Fibroblast of lung (primary cell): ENCODE data around the gene ELAVL1. TPM values are rescaled to one million over a fixed set of nuclear protein-coding genes. Genes with fewer than 3 reads are reported as not detected.

Experiments
- DNase-seq, 2 donors: peaks; one replicate each; pipeline versions ENCODE4 v3.0.0 to v3.0.0-alpha.2; 2010; ENCODE audit warnings: low read depth in 2 of 2
- H2AFZ ChIP-seq: 2 replicates; pipeline ENCODE4 v1.5.1; 2012; ENCODE audit warnings: low read length, control low read depth, inconsistent platforms
- H3K27ac ChIP-seq: 2 replicates; pipeline ENCODE4 v1.5.1; 2011; ENCODE audit warnings: low read length, control low read depth; ENCODE audit not compliant: insufficient read depth
- H3K27me3 ChIP-seq: 2 replicates; pipeline ENCODE4 v1.5.1; 2011; ENCODE audit warnings: mild to moderate bottlenecking, low read length; ENCODE audit not compliant: control insufficient read depth, insufficient read depth
- H3K36me3 ChIP-seq: 2 replicates; pipeline ENCODE4 v1.5.1; 2011; ENCODE audit warnings: low read length; ENCODE audit not compliant: control insufficient read depth, insufficient read depth
- H3K4me1 ChIP-seq: 2 replicates; pipeline ENCODE4 v1.5.1; 2011; ENCODE audit warnings: low read length; ENCODE audit not compliant: control insufficient read depth, insufficient read depth; ENCODE audit errors: extremely low read depth
- H3K4me2 ChIP-seq: 2 replicates; pipeline ENCODE4 v1.5.1; 2011; ENCODE audit warnings: low read length, control low read depth; ENCODE audit not compliant: insufficient read depth; ENCODE audit errors: extremely low read depth
- H3K4me3 ChIP-seq, 4 experiments: fragments of 200-600 bp in 1 of 4; sonication (generic) in 1 of 4; replicated peaks in 1 of 4; 2 replicates each; pipeline ENCODE4 v1.5.1; 2011 to 2016; ENCODE audit warnings: low read length in 4 of 4, low read depth in 3 of 4, mild to moderate bottlenecking in 3 of 4, control low read depth in 2 of 4, inconsistent platforms in 1 of 4, mixed read lengths in 1 of 4; ENCODE audit not compliant: insufficient read depth in 1 of 4; ENCODE audit errors: control extremely low read depth in 1 of 4
- H3K79me2 ChIP-seq: 2 replicates; pipeline ENCODE4 v1.5.1; 2012; ENCODE audit warnings: mild to moderate bottlenecking, low read length, inconsistent platforms; ENCODE audit not compliant: control insufficient read depth, insufficient read depth
- H3K9ac ChIP-seq: 2 replicates; pipeline ENCODE4 v1.5.1; 2011; ENCODE audit warnings: mild to moderate bottlenecking, low read length, control low read depth; ENCODE audit not compliant: insufficient read depth
- H3K9me3 ChIP-seq: 2 replicates; pipeline ENCODE4 v1.5.1; 2012; ENCODE audit warnings: low read depth, low read length; ENCODE audit not compliant: control insufficient read depth, insufficient read depth
- H4K20me1 ChIP-seq: 2 replicates; pipeline ENCODE4 v1.5.1; 2011; ENCODE audit warnings: low read length; ENCODE audit not compliant: control insufficient read depth, insufficient read depth; ENCODE audit errors: extremely low read depth
- EZH2 ChIP-seq: IDR thresholded peaks from 2 replicates; pipeline ENCODE4 v1.5.1; 2012; ENCODE audit warnings: low read length, control low read depth, mild to moderate bottlenecking; ENCODE audit errors: missing control alignments
- polyA plus RNA-seq, 2 donors: library from polyadenylated mRNA; depleted of rRNA in 1 of 2; stranded (reverse) in 1 of 2; unstranded in 1 of 2; fragments of >200 nt; gene quantifications; 2 replicates each; pipeline ENCODE4 v1.2.1, GENCODE V29; 2011 to 2012; ENCODE audit warnings: missing spikeins in 1 of 2
- total RNA-seq: library from RNA; depleted of rRNA; stranded (reverse); fragments of >200 nt; gene quantifications from 2 replicates; pipeline ENCODE4 v1.2.1, GENCODE V29; 2014
- TF ChIP-seq, protein P1 (sequence below), 2 donors: IDR thresholded peaks in 1 of 2; conservative IDR thresholded peaks in 1 of 2; 1 replicate in 1 of 2; 2 replicates in 1 of 2; pipeline ENCODE4 v1.5.1; 2011 to 2012; ENCODE audit warnings: low read length in 2 of 2, control low read depth in 1 of 2, inconsistent platforms in 1 of 2, low read depth in 1 of 2, mild to moderate bottlenecking in 1 of 2

Gene ELAVL1
- total and polyA plus RNA-seq, 2 donors (not counting 1 experiment from before 2014, with no cell fraction given): 15.2 to 61.6 TPM

DNA sequence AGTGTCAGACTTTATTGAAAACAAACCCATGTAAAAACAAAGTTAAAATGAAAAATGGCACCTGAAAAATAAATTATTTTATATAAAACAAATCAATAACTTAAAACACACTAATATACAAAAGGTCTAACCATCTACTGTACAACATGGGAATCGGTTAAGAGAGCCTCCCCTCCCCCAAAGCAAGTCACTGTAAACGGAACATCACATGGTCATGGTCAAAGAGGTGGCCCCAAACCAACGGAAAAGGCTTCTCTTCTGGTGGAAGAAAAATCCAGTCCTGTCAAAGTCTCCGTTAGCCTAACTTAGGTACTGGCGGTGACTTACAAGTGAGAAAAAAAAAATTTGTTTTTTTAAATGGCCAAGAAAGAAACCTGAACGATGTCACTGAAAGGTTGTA, 46.2 kb downstream of the ELAVL1 start:
- TF ChIP-seq, protein P1, sequence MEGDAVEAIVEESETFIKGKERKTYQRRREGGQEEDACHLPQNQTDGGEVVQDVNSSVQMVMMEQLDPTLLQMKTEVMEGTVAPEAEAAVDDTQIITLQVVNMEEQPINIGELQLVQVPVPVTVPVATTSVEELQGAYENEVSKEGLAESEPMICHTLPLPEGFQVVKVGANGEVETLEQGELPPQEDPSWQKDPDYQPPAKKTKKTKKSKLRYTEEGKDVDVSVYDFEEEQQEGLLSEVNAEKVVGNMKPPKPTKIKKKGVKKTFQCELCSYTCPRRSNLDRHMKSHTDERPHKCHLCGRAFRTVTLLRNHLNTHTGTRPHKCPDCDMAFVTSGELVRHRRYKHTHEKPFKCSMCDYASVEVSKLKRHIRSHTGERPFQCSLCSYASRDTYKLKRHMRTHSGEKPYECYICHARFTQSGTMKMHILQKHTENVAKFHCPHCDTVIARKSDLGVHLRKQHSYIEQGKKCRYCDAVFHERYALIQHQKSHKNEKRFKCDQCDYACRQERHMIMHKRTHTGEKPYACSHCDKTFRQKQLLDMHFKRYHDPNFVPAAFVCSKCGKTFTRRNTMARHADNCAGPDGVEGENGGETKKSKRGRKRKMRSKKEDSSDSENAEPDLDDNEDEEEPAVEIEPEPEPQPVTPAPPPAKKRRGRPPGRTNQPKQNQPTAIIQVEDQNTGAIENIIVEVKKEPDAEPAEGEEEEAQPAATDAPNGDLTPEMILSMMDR (conservative IDR thresholded peaks at IDR 0.05 in 1 of 2, IDR thresholded peaks at IDR 0.05 in 1 of 2; ENCODE audit: low read depth in 1 of 2, low read length in 2 of 2): no peak
- TF ChIP-seq EZH2: no peak
- no peak overlapping the region for H2AFZ ChIP-seq
- H3K36me3 ChIP-seq: peaks cover 7% of the 10 kb centered on the region
- no peaks in the 10 kb centered on the region for H4K20me1 ChIP-seq
- no peak overlapping the region for H3K4me3 ChIP-seq
- no peaks in the 10 kb centered on the region for H3K79me2 ChIP-seq
- H3K27me3 ChIP-seq: no peaks in the 10 kb centered on the region
- H3K4me1 ChIP-seq: no peaks in the 10 kb centered on the region
- no peak overlapping the region for H3K9ac ChIP-seq
- no peaks in the 10 kb centered on the region for H3K9me3 ChIP-seq
- no peak overlapping the region for H3K27ac ChIP-seq
- no peak overlapping the region for H3K4me2 ChIP-seq
- no peak for DNase-seq

DNA sequence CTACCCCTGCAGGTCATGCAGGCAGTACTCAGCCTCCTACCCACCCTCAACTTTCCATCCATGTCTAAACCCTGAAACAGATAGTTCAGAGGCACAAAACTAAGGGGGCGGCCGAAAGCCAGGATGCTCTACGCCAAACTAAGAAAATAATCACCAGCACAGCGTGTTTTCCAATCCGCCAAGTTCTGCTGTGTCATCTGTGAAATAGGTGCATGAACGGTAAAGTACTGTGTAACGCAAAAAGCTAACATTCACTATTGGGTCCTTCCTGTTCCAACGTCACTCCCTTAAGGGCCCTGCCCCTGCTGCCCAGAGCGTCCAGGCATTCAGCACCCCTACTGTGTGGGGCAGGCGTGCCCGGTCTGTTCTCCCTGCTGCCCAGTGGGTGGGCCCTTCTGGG, 49.7 kb downstream of the ELAVL1 start:
- H3K9ac ChIP-seq: no peak overlapping the region
- no peaks in the 10 kb centered on the region for H3K79me2 ChIP-seq
- no peak for TF ChIP-seq EZH2
- TF ChIP-seq, protein P1 (conservative IDR thresholded peaks at IDR 0.05 in 1 of 2, IDR thresholded peaks at IDR 0.05 in 1 of 2; ENCODE audit: low read depth in 1 of 2, low read length in 2 of 2): no peak
- no peak overlapping the region for H3K27ac ChIP-seq
- DNase-seq: no peak
- H3K4me2 ChIP-seq: no peak overlapping the region
- H3K27me3 ChIP-seq: no peaks in the 10 kb centered on the region
- no peak overlapping the region for H2AFZ ChIP-seq
- H3K9me3 ChIP-seq: no peaks in the 10 kb centered on the region
- no peaks in the 10 kb centered on the region for H4K20me1 ChIP-seq
- H3K36me3 ChIP-seq: no peaks in the 10 kb centered on the region
- no peak overlapping the region for H3K4me3 ChIP-seq
- no peaks in the 10 kb centered on the region for H3K4me1 ChIP-seq

DNA sequence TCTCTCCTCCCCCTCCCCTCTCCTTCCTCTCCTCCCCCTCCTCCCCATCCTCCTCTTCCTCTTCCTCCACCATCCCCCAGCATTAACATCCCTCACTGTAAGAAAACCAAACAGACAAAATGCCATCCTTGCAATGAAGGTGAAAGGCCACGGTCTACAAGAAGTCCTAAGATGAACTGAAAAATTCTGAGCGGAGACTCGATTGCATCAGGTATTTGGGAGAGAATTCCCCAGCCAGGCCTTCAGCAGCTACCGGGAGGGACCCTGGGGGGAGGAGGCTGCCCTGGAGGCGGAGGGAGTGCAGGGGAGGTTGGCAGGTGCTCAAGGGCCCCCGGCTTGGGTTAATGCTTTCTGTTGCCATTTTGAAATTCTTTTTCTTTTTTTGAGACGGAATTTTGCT, 51.9 kb downstream of the ELAVL1 start:
- Histone ChIP-seq H3K4me3 (no peak overlapping the region), H3K4me2 (no peak overlapping the region), H3K36me3 (no peaks in the 10 kb centered on the region), H3K9ac (no peak overlapping the region), H3K4me1 (no peaks in the 10 kb centered on the region), H3K27me3 (no peaks in the 10 kb centered on the region), H4K20me1 (no peaks in the 10 kb centered on the region), H3K79me2 (no peaks in the 10 kb centered on the region), H2AFZ (no peak overlapping the region), H3K9me3 (no peaks in the 10 kb centered on the region), H3K27ac (no peak overlapping the region)
- DNase-seq: no peak
- TF ChIP-seq, protein P1 (conservative IDR thresholded peaks at IDR 0.05 in 1 of 2, IDR thresholded peaks at IDR 0.05 in 1 of 2; ENCODE audit: low read depth in 1 of 2, low read length in 2 of 2): no peak
- no peak for TF ChIP-seq EZH2
